ENCODE data around the gene MELK. TPM values are rescaled to one million over a fixed set of nuclear protein-coding genes. Genes with fewer than 3 reads are reported as not detected.

The MELK gene
- total and polyA plus RNA-seq, 2 donors (not counting 1 experiment from before 2014, with no cell fraction given): 14.2 to 21.9 TPM

DNA sequence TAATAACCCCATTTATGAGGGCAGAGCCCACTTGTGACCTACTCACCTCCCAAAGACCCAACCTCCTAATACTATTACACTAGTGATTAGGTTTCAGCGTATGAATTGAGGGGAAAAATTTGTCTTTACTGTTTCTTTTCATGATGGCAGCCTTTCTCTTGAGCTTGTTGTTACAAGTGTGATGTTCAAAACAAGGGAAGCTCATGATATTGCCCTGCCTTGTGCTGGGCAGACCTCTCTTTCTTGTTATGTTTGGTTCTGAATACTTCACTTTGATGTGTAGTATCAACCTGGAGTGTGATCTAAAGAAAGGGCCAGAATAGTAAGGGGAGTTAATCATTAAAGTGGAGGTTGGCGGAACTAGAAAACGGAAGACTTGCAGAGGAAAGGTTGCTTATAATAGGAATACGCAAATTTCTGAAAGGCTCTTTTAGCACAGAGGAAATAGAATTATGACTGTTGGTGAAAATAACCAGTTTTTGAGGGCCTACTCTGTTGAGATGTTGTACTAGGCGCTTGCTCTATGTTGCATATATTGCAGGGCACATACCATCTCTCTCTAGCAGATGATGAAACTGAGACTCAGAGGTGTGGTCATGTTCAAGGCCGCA, 68.2 kb downstream of the MELK start:
- H4K20me1 ChIP-seq (ENCODE audit: control insufficient read depth, extremely low read depth, insufficient read depth, low read length): no peaks in the 10 kb centered on the region
- no peaks in the 10 kb centered on the region for H3K4me1 ChIP-seq (ENCODE audit: control insufficient read depth, extremely low read depth, insufficient read depth, low read length)
- DNase-seq (ENCODE audit: low read depth in 2 of 2): no peak
- H3K9me3 ChIP-seq (ENCODE audit: control insufficient read depth, insufficient read depth, low read depth, low read length): no peaks in the 10 kb centered on the region
- H3K27me3 ChIP-seq (ENCODE audit: control insufficient read depth, insufficient read depth, low read length): no peaks in the 10 kb centered on the region
- H3K79me2 ChIP-seq (ENCODE audit: control insufficient read depth, insufficient read depth, low read length): no peaks in the 10 kb centered on the region
- no peak overlapping the region for H2AFZ ChIP-seq (ENCODE audit: low read length)
- H3K9ac ChIP-seq (ENCODE audit: insufficient read depth, low read length): no peak overlapping the region
- no peak overlapping the region for H3K4me2 ChIP-seq (ENCODE audit: extremely low read depth, insufficient read depth, low read length)
- no peak overlapping the region for H3K27ac ChIP-seq (ENCODE audit: insufficient read depth, low read length)
- H3K36me3 ChIP-seq (ENCODE audit: control insufficient read depth, insufficient read depth, low read length): peaks cover 1% of the 10 kb centered on the region
- H3K4me3 ChIP-seq (replicated peaks in 1 of 4; ENCODE audit: control extremely low read depth in 1 of 4, insufficient read depth in 1 of 4, low read depth in 3 of 4, low read length in 4 of 4): no peak overlapping the region
- TF ChIP-seq, protein P1, sequence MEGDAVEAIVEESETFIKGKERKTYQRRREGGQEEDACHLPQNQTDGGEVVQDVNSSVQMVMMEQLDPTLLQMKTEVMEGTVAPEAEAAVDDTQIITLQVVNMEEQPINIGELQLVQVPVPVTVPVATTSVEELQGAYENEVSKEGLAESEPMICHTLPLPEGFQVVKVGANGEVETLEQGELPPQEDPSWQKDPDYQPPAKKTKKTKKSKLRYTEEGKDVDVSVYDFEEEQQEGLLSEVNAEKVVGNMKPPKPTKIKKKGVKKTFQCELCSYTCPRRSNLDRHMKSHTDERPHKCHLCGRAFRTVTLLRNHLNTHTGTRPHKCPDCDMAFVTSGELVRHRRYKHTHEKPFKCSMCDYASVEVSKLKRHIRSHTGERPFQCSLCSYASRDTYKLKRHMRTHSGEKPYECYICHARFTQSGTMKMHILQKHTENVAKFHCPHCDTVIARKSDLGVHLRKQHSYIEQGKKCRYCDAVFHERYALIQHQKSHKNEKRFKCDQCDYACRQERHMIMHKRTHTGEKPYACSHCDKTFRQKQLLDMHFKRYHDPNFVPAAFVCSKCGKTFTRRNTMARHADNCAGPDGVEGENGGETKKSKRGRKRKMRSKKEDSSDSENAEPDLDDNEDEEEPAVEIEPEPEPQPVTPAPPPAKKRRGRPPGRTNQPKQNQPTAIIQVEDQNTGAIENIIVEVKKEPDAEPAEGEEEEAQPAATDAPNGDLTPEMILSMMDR (conservative IDR thresholded peaks at IDR 0.05 in 1 of 2, IDR thresholded peaks at IDR 0.05 in 1 of 2; ENCODE audit: low read depth in 1 of 2, low read length in 2 of 2): no peak
- TF ChIP-seq EZH2 (IDR thresholded peaks at IDR 0.05; ENCODE audit: low read length, missing control alignments): no peak

GRCh38 chr9:36642817-36643216, 70.1 kb downstream of the MELK start:
- no peak overlapping the region for H2AFZ ChIP-seq (ENCODE audit: low read length)
- no peak for DNase-seq (ENCODE audit: low read depth in 2 of 2)
- TF ChIP-seq EZH2 (IDR thresholded peaks at IDR 0.05; ENCODE audit: low read length, missing control alignments): no peak
- TF ChIP-seq, protein P1 (conservative IDR thresholded peaks at IDR 0.05 in 1 of 2, IDR thresholded peaks at IDR 0.05 in 1 of 2; ENCODE audit: low read depth in 1 of 2, low read length in 2 of 2): no peak
- H3K4me2 ChIP-seq (ENCODE audit: extremely low read depth, insufficient read depth, low read length): no peak overlapping the region
- H3K9ac ChIP-seq (ENCODE audit: insufficient read depth, low read length): no peak overlapping the region
- no peaks in the 10 kb centered on the region for H3K27me3 ChIP-seq (ENCODE audit: control insufficient read depth, insufficient read depth, low read length)
- H3K27ac ChIP-seq (ENCODE audit: insufficient read depth, low read length): no peak overlapping the region
- no peaks in the 10 kb centered on the region for H3K79me2 ChIP-seq (ENCODE audit: control insufficient read depth, insufficient read depth, low read length)
- H4K20me1 ChIP-seq (ENCODE audit: control insufficient read depth, extremely low read depth, insufficient read depth, low read length): no peaks in the 10 kb centered on the region
- H3K9me3 ChIP-seq (ENCODE audit: control insufficient read depth, insufficient read depth, low read depth, low read length): no peaks in the 10 kb centered on the region
- H3K36me3 ChIP-seq (ENCODE audit: control insufficient read depth, insufficient read depth, low read length): peaks cover 1% of the 10 kb centered on the region
- H3K4me3 ChIP-seq (replicated peaks in 1 of 4; ENCODE audit: control extremely low read depth in 1 of 4, insufficient read depth in 1 of 4, low read depth in 3 of 4, low read length in 4 of 4): no peak overlapping the region
- no peaks in the 10 kb centered on the region for H3K4me1 ChIP-seq (ENCODE audit: control insufficient read depth, extremely low read depth, insufficient read depth, low read length)

DNA sequence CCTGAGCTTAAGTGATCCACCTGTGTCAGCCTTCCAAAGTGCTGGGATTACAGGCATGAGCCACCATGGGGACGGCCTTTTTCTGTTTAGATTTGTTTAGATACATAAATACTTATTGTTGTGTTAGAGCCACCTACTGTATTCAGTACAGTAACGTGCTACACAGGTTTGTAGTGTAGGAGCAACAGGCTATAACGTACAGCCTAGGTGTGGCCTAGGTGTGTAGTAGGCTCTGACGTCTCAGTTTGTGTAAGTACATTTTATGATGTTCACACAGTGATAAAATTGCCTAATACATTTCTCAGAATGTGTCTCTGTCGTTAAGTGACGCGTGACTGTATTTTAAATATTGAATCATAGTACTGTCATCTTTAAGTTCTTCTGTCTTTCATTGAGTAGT, 84.1 kb downstream of the MELK start:
- Histone ChIP-seq H3K79me2 (ENCODE audit: control insufficient read depth, insufficient read depth, low read length) (no peaks in the 10 kb centered on the region), H3K4me2 (ENCODE audit: extremely low read depth, insufficient read depth, low read length) (no peak overlapping the region), H4K20me1 (ENCODE audit: control insufficient read depth, extremely low read depth, insufficient read depth, low read length) (no peaks in the 10 kb centered on the region), H3K9ac (ENCODE audit: insufficient read depth, low read length) (no peak overlapping the region), H3K4me3 (replicated peaks in 1 of 4; ENCODE audit: control extremely low read depth in 1 of 4, insufficient read depth in 1 of 4, low read depth in 3 of 4, low read length in 4 of 4) (no peak overlapping the region), H3K27ac (ENCODE audit: insufficient read depth, low read length) (no peak overlapping the region), H3K27me3 (ENCODE audit: control insufficient read depth, insufficient read depth, low read length) (no peaks in the 10 kb centered on the region), H3K9me3 (ENCODE audit: control insufficient read depth, insufficient read depth, low read depth, low read length) (no peaks in the 10 kb centered on the region), H3K36me3 (ENCODE audit: control insufficient read depth, insufficient read depth, low read length) (no peaks in the 10 kb centered on the region), H3K4me1 (ENCODE audit: control insufficient read depth, extremely low read depth, insufficient read depth, low read length) (no peaks in the 10 kb centered on the region), H2AFZ (ENCODE audit: low read length) (no peak overlapping the region)
- TF ChIP-seq EZH2 (IDR thresholded peaks at IDR 0.05; ENCODE audit: low read length, missing control alignments): no peak
- TF ChIP-seq, protein P1 (conservative IDR thresholded peaks at IDR 0.05 in 1 of 2, IDR thresholded peaks at IDR 0.05 in 1 of 2; ENCODE audit: low read depth in 1 of 2, low read length in 2 of 2): no peak
- no peak for DNase-seq (ENCODE audit: low read depth in 2 of 2)
